ENCODE measurements around the gene NEXMIF.

GRCh38 chrX:74902806-74903205 is 22.4 kb downstream of the NEXMIF start:
- no peak for TF ChIP-seq YY1 (IDR thresholded peaks at IDR 0.05; ENCODE audit: insufficient read depth, insufficient read length)
- TF ChIP-seq ZNF274 (IDR thresholded peaks at IDR 0.05; ENCODE audit: low read depth, low read length), result no peak
- TF ChIP-seq SUZ12 (IDR thresholded peaks at IDR 0.05; ENCODE audit: extremely low read depth, insufficient read depth, insufficient read length), result no peak

All from NT2/D1 (cell line).